Epithelial cell of esophagus (primary cell): ENCODE data around the gene SUGCT.

Source experiments
- DNase-seq: peaks from one replicate; pipeline ENCODE4 v3.0.0; 2010; ENCODE audit warnings: low read depth
- H3K4me3 ChIP-seq: 2 replicates; pipeline ENCODE4 v1.5.1; 2011; ENCODE audit warnings: mild to moderate bottlenecking, low read length, control low read depth
- TF ChIP-seq, protein P1 (sequence below): IDR thresholded peaks from 2 replicates; pipeline ENCODE4 v1.5.1; 2011; ENCODE audit warnings: low read depth, mild to moderate bottlenecking, low read length, control low read depth, inconsistent platforms; ENCODE audit not compliant: insufficient read depth; ENCODE audit errors: missing control alignments

Gene SUGCT

GRCh38 chr7:40839881-40840280, 705.1 kb downstream of the SUGCT start:
- no peak for DNase-seq
- TF ChIP-seq, protein P1, sequence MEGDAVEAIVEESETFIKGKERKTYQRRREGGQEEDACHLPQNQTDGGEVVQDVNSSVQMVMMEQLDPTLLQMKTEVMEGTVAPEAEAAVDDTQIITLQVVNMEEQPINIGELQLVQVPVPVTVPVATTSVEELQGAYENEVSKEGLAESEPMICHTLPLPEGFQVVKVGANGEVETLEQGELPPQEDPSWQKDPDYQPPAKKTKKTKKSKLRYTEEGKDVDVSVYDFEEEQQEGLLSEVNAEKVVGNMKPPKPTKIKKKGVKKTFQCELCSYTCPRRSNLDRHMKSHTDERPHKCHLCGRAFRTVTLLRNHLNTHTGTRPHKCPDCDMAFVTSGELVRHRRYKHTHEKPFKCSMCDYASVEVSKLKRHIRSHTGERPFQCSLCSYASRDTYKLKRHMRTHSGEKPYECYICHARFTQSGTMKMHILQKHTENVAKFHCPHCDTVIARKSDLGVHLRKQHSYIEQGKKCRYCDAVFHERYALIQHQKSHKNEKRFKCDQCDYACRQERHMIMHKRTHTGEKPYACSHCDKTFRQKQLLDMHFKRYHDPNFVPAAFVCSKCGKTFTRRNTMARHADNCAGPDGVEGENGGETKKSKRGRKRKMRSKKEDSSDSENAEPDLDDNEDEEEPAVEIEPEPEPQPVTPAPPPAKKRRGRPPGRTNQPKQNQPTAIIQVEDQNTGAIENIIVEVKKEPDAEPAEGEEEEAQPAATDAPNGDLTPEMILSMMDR, result no peak
- no peak overlapping the region for H3K4me3 ChIP-seq

DNA sequence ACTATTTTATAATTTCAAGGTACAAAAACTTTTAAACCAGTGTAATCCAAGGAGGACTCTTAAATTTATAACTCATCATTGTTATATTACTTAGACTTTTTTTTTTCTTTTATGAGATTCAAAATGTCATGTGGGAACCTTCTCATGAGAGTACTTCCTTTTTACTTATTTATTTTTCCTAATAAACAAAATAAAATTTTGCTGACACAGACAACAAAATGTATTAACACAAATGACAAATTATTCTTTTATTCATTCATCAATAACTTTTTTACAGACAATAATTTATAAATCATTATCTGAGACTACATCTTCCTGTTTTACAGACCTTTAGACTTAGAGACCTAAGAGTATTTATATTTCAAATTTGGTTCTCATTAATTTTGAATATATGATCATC, 706.2 kb downstream of the SUGCT start:
- no peak overlapping the region for H3K4me3 ChIP-seq
- TF ChIP-seq, protein P1, result no peak
- DNase-seq, result no peak

GRCh38 chr7:40842641-40843040, 707.8 kb downstream of the SUGCT start:
- no peak for DNase-seq
- TF ChIP-seq, protein P1, result no peak
- H3K4me3 ChIP-seq, result no peak overlapping the region

DNA sequence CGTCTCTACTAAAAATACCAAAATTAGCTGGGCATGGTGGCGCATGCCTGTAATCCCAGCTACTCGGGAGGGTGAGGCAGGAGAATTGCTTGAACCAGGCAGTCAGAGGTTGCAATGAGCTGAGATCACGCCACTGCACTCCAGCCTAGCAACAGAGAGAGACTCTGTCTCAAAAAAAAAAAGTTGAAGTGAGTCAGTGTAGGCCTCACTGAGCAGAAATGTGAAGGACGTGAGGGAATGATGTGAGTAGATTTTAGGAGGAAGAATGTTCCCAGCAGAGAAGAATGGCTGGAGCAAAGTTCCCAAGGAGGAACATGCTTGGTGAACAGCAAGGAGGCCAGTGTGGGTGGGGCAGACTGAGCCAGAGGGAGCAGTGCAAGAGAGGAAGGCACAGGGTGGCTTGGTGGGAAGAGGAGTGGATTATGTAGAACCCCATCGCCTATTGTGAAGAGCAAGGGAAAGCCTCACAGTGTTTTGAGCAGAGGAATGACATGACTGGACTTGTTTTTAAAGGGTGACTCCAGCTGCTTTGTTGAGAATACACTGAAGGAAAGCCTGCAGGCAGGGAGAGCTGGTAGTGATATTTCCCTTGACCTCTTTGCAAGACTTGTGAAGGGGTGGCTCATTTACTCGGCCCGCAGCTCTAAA, 708.7 kb downstream of the SUGCT start:
- TF ChIP-seq, protein P1, result no peak
- no peak overlapping the region for H3K4me3 ChIP-seq
- peak; percentile 94 for DNase-seq

DNA sequence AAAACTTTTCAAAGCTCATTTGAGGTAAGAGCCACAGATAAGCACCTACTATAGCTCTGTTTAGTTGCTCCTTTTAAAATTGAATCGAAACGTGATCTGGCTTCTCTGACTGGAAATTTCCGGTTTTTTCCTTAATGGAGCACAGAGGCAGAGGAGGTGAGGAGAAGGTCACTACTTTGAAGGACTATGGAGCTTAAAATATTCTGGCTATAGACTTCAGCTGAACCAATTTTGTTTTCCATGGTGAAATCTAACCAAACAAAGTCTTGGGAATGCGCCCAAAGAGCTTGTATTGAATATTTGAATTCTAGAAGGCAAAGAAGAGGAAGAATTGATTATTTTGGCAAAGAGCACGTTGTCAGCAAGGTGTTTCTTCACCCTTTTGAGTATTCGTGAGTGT, 711.1 kb downstream of the SUGCT start:
- no peak for DNase-seq
- H3K4me3 ChIP-seq, result no peak overlapping the region
- TF ChIP-seq, protein P1, result no peak

DNA sequence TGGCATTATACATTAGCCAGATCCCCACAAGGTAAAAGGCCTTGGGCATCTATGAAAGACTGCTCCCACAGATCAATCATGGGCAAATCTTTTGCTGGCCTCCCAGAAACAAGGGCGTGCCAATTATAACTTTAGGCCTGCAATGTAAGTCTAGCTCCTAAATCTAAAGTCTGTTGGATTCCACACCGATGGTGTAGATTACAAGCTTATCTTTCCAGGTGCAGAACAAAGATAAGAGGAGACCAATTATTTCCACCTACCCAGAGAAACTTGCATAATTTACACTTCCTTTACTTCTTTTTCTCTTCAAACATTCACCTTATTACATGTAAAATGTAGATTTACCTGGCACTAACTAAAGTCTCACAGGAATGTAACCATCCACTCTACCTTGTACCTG, 713.1 kb downstream of the SUGCT start:
- TF ChIP-seq, protein P1, result no peak
- no peak overlapping the region for H3K4me3 ChIP-seq
- DNase-seq, result no peak

- H3K4me3 ChIP-seq, result no peak overlapping the region
- DNase-seq, result peak; percentile 13
- TF ChIP-seq, protein P1, result no peak
Observed at GRCh38 chr7:40848541-40849221, 713.9 kb downstream of the SUGCT start.
